HL-60 (cell line): ENCODE results near the gene MAP7D1.
A peak's percentile ranks its signal among the peaks of the same experiment; 100 is the strongest.

Experiments used
- DNase-seq, 2 experiments: peaks; one replicate each; pipeline ENCODE4 v3.0.0-alpha.2; 2010 to 2020; ENCODE audit warnings: low read depth in 1 of 2, low spot score in 1 of 2
- H3K27ac ChIP-seq: fragments of 250-450 bp; sonication (Bioruptor Pico); replicated peaks from 2 replicates; pipeline ENCODE4 v1.5.1; 2020; ENCODE audit warnings: mild to moderate bottlenecking, moderate library complexity
- H3K27me3 ChIP-seq: fragments of 250-450 bp; sonication (Bioruptor Pico); 2 replicates; pipeline ENCODE4 v1.5.1; 2021; ENCODE audit warnings: mild to moderate bottlenecking, moderate library complexity; ENCODE audit not compliant: insufficient read depth, poor library complexity, severe bottlenecking
- H3K4me3 ChIP-seq: replicated peaks from 2 replicates; pipeline ENCODE4 v1.5.1; 2011; ENCODE audit warnings: mild to moderate bottlenecking, control low read depth, low read length; ENCODE audit not compliant: insufficient read depth
- GABPA ChIP-seq: IDR thresholded peaks from 2 replicates; pipeline ENCODE4 v1.6.1; 2012; ENCODE audit warnings: low read depth
- POLR2AphosphoS5 ChIP-seq: IDR thresholded peaks from 2 replicates; pipeline ENCODE4 v1.6.1; 2012; ENCODE audit warnings: low read depth
- SPI1 ChIP-seq: IDR thresholded peaks from 2 replicates; pipeline ENCODE4 v1.6.1; 2012; ENCODE audit warnings: low read depth, mild to moderate bottlenecking, borderline replicate concordance
- TF ChIP-seq, protein P1 (sequence below): IDR thresholded peaks from one replicate; pipeline ENCODE4 v1.5.1; 2011; ENCODE audit warnings: low read length, control low read depth, inconsistent platforms; ENCODE audit not compliant: insufficient read depth
- TF ChIP-seq, protein P2 (sequence below): IDR thresholded peaks from 2 replicates; pipeline ENCODE4 v1.6.1; 2012; ENCODE audit warnings: low read depth; ENCODE audit not compliant: insufficient replicate concordance

MAP7D1 gene

DNA sequence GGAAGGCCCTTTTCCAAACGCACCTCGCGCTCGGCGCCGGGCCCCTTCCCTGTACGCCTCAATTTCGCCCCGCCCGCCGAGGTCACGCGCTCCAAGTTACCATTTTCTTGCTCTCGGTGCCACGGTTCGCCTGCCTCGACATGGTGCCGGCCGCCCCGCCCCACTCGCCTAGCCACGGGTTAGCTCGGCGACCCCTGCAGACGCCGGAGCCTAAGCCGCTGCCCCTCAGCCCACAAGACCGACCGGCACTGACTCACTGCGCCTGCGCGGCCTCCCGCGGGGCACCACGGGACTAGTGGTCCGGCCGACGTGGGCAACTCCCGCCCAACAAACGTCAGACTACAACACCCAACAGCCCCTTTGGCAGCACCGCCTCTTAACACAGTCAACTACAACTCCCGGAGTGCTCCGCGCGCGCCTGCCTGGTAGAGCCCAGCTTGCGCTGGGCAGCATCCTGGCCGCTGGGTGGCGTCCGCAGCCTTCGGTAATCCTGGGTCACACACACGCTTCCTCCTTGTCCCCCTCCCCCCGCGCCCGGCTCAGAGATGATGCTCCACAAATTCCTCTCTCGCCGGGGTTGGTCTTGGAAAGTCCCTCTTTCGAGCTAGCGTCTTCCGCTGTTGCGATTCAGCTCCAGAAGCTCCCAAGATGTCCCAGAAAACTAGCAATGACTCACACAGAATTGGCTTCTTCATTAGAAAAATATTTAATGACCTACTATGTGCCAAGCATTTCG, 6.6 kb upstream of the MAP7D1 start, which contains the start of gene TRAPPC3:
TRAPPC3 (minus strand) TSS at position 250 of the 736 bp plus-strand sequence; CDS start at position 142, 108 bp downstream.
- H3K27me3 ChIP-seq = no peaks in the 10 kb centered on the region
- peak within 1 kb of the TSS; percentile 88 for H3K27ac ChIP-seq
- TF ChIP-seq SPI1 (peak; percentile 56; the same call in 1 of the 2 replicates), POLR2AphosphoS5 (peak; percentile 87), GABPA (0 out of 2 replicates have a peak, but pooled peaks have one; percentile 40)
- TF ChIP-seq, protein P1, sequence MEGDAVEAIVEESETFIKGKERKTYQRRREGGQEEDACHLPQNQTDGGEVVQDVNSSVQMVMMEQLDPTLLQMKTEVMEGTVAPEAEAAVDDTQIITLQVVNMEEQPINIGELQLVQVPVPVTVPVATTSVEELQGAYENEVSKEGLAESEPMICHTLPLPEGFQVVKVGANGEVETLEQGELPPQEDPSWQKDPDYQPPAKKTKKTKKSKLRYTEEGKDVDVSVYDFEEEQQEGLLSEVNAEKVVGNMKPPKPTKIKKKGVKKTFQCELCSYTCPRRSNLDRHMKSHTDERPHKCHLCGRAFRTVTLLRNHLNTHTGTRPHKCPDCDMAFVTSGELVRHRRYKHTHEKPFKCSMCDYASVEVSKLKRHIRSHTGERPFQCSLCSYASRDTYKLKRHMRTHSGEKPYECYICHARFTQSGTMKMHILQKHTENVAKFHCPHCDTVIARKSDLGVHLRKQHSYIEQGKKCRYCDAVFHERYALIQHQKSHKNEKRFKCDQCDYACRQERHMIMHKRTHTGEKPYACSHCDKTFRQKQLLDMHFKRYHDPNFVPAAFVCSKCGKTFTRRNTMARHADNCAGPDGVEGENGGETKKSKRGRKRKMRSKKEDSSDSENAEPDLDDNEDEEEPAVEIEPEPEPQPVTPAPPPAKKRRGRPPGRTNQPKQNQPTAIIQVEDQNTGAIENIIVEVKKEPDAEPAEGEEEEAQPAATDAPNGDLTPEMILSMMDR = peak; percentile 91
- TF ChIP-seq, protein P2, sequence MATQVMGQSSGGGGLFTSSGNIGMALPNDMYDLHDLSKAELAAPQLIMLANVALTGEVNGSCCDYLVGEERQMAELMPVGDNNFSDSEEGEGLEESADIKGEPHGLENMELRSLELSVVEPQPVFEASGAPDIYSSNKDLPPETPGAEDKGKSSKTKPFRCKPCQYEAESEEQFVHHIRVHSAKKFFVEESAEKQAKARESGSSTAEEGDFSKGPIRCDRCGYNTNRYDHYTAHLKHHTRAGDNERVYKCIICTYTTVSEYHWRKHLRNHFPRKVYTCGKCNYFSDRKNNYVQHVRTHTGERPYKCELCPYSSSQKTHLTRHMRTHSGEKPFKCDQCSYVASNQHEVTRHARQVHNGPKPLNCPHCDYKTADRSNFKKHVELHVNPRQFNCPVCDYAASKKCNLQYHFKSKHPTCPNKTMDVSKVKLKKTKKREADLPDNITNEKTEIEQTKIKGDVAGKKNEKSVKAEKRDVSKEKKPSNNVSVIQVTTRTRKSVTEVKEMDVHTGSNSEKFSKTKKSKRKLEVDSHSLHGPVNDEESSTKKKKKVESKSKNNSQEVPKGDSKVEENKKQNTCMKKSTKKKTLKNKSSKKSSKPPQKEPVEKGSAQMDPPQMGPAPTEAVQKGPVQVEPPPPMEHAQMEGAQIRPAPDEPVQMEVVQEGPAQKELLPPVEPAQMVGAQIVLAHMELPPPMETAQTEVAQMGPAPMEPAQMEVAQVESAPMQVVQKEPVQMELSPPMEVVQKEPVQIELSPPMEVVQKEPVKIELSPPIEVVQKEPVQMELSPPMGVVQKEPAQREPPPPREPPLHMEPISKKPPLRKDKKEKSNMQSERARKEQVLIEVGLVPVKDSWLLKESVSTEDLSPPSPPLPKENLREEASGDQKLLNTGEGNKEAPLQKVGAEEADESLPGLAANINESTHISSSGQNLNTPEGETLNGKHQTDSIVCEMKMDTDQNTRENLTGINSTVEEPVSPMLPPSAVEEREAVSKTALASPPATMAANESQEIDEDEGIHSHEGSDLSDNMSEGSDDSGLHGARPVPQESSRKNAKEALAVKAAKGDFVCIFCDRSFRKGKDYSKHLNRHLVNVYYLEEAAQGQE = no peak
- peak within 1 kb of the TSS; percentile 77 for H3K4me3 ChIP-seq
- peak; percentile 100 for DNase-seq

DNA sequence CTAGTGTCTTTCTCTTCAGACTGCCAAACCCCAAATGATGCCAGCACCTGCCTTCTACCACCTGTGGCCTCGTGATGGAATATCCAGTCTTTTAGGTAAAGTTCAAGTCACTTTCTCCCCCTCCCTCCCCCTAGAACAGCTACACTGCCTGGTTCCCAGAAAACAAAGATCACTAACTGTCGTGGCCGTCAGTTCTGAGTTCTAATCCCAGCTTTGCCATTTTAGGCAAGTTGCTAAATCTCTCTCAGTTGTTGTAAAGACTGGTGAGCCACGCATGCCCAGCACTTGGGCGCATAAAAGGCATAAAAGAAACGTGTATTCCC, 6.0 kb upstream of the MAP7D1 start:
- DNase-seq = no peak
- Histone ChIP-seq H3K27ac (peak overlapping the region; percentile 70), H3K27me3 (no peaks in the 10 kb centered on the region), H3K4me3 (peak overlapping the region; percentile 20)
- TF ChIP-seq, protein P2 = no peak
- TF ChIP-seq POLR2AphosphoS5 (no peak), SPI1 (no peak), GABPA (no peak)
- TF ChIP-seq, protein P1 = no peak

DNA sequence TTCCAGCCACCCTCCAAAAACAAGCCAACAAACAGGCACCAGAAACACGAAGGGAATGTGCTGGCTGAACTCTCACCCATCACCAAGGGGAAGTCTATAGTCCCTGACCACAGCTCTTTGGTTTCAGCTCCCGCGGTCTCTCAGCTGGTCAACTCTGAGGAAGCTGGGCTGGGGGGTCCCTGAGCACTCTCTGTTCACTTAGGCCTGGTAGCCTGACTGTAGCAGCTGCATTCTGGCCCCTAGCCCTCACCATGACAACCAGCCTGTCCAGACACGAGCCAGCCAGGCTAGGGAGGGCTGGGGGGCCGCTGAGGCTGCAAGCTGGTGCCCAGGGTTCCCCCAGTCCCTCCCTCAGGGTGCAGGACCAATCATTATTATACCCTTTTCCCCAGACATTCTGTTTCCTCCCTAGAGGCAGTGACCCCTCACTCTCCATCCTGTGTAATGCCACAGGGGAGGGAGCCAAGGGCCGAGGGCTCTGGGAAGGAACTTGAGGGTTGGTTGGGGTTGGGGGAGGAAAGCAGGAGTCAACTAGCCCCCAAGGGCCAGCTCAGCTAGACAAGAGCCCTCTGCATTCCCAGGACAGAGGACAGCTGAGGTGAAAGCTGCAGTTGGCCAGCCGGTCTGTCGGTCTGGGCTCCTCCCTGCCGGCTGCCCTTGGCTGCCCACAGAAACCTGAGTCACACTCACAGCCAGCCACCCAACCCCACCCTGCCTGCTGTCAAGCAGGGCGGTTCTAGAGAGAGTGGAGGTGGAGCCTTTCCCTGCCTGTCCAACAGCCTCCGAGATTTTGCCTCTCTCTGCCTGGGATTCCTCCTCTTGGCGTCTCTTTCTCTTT, 5.4 kb upstream of the MAP7D1 start:
- TF ChIP-seq POLR2AphosphoS5 (no peak), GABPA (no peak), SPI1 (peak; percentile 66; the same call in 1 of the 2 replicates)
- TF ChIP-seq, protein P1 = no peak
- TF ChIP-seq, protein P2 = no peak
- Histone ChIP-seq H3K27me3 (no peaks in the 10 kb centered on the region), H3K27ac (peak overlapping the region; percentile 70), H3K4me3 (peak overlapping the region; percentile 2; the same call in 1 of the 2 replicates)
- peak; percentile 70 to 87 for DNase-seq
